HEK293 (cell line): ENCODE data around the gene EXOC8.

Source experiments
- CTCF ChIP-seq: fragments of 450-650 bp; formaldehyde crosslinking; IDR thresholded peaks from 2 replicates; pipeline ENCODE4 v1.5.1; 2016; ENCODE audit warnings: missing biosample characterization, missing genetic modification characterization
- KLF9 ChIP-seq: fragments of 450-650 bp; formaldehyde crosslinking; IDR thresholded peaks from 2 replicates; pipeline ENCODE4 v1.5.1; 2016; ENCODE audit warnings: missing biosample characterization, missing genetic modification characterization, low read depth
- PATZ1 ChIP-seq: fragments of 450-650 bp; formaldehyde crosslinking; IDR thresholded peaks from 2 replicates; pipeline ENCODE4 v1.5.1; 2016; ENCODE audit warnings: missing biosample characterization, missing genetic modification characterization
- REST ChIP-seq: fragments of 450-650 bp; formaldehyde crosslinking; IDR thresholded peaks from 2 replicates; pipeline ENCODE4 v1.5.1; 2016; ENCODE audit warnings: missing biosample characterization, missing genetic modification characterization
- ZBTB1 ChIP-seq: fragments of 450-650 bp; formaldehyde crosslinking; IDR thresholded peaks from 2 replicates; pipeline ENCODE4 v1.5.1; 2016; ENCODE audit warnings: missing biosample characterization, missing genetic modification characterization
- ZNF398 ChIP-seq: fragments of 450-650 bp; formaldehyde crosslinking; IDR thresholded peaks from 2 replicates; pipeline ENCODE4 v1.5.1; 2017; ENCODE audit warnings: missing biosample characterization, missing genetic modification characterization
- ZNF585B ChIP-seq: fragments of 450-650 bp; formaldehyde crosslinking; IDR thresholded peaks from 2 replicates; pipeline ENCODE4 v1.5.1; 2016; ENCODE audit warnings: missing biosample characterization, missing genetic modification characterization
- ZSCAN5A ChIP-seq: fragments of 450-650 bp; formaldehyde crosslinking; IDR thresholded peaks from 2 replicates; pipeline ENCODE4 v1.5.1; 2016; ENCODE audit warnings: missing biosample characterization, missing genetic modification characterization

GRCh38 chr1:231359113-231359512 lies 21.5 kb upstream of the EXOC8 start:
- TF ChIP-seq CTCF (no peak), ZNF585B (tag by site-specific recombination) (no peak), REST (no peak), PATZ1 (no peak), KLF9 (tag by site-specific recombination) (no peak), ZSCAN5A (tag by site-specific recombination) (no peak), ZBTB1 (tag by site-specific recombination) (no peak), ZNF398 (tag by site-specific recombination) (no peak)
